GM23338 (cell line): Measurements from ENCODE around the gene SEC22B. TPM values are rescaled to one million over a fixed set of nuclear protein-coding genes. Genes with fewer than 3 reads are reported as not detected.
"Not testable (repeated sequence)": the region's sequence is repeated elsewhere in the genome, so short reads cannot be mapped to it uniquely, and the experiment has no call there.

Experiments used
- ATAC-seq: fragments of 200-7000 bp; cut with Tn5 transposase; 3 replicates; pipeline ENCODE4 v1.9.1; 2020
- DNase-seq: peaks from one replicate; pipeline ENCODE4 v3.0.0-alpha.2; 2015; ENCODE audit warnings: low spot score
- H2AFZ ChIP-seq: fragments of 200-600 bp; sonication (generic); 2 replicates; pipeline ENCODE4 v1.8.0; 2016; ENCODE audit warnings: antibody characterized with exemption, mild to moderate bottlenecking, moderate library complexity
- H3F3A ChIP-seq: fragments of 200-600 bp; sonication (generic); replicated peaks from 2 replicates; pipeline ENCODE4 v1.8.0; 2017; ENCODE audit warnings: antibody characterized with exemption, mixed run types, low read depth
- H3K27ac ChIP-seq: fragments of 200-600 bp; sonication (generic); 2 replicates; pipeline ENCODE4 v1.6.1; 2016; ENCODE audit warnings: low read depth
- H3K27me3 ChIP-seq: fragments of 200-600 bp; sonication (generic); 2 replicates; pipeline ENCODE4 v1.8.0; 2016; ENCODE audit warnings: mild to moderate bottlenecking, mixed run types, moderate library complexity; ENCODE audit not compliant: insufficient read depth
- H3K36me3 ChIP-seq: fragments of 200-600 bp; sonication (generic); 2 replicates; pipeline ENCODE4 v1.8.0; 2016; ENCODE audit warnings: mild to moderate bottlenecking; ENCODE audit not compliant: insufficient read depth
- H3K4me1 ChIP-seq: fragments of 200-600 bp; sonication (generic); 2 replicates; pipeline ENCODE4 v1.8.0; 2016; ENCODE audit warnings: mild to moderate bottlenecking, moderate library complexity; ENCODE audit not compliant: insufficient read depth
- H3K4me2 ChIP-seq: fragments of 200-600 bp; sonication (generic); 2 replicates; pipeline ENCODE4 v1.7.1; 2017; ENCODE audit warnings: mixed run types
- H3K4me3 ChIP-seq: fragments of 200-600 bp; sonication (generic); 2 replicates; pipeline ENCODE4 v1.6.1; 2016; ENCODE audit warnings: mixed run types
- H3K79me2 ChIP-seq: fragments of 200-600 bp; sonication (generic); replicated peaks from 2 replicates; pipeline ENCODE4 v1.8.0; 2017; ENCODE audit warnings: mild to moderate bottlenecking; ENCODE audit not compliant: insufficient read depth
- H3K9me2 ChIP-seq: fragments of 200-600 bp; sonication (generic); 2 replicates; pipeline ENCODE4 v1.8.0; 2017; ENCODE audit not compliant: insufficient read depth
- H4K20me1 ChIP-seq: fragments of 200-600 bp; sonication (generic); replicated peaks from 2 replicates; pipeline ENCODE4 v1.8.0; 2017; ENCODE audit warnings: mild to moderate bottlenecking; ENCODE audit not compliant: insufficient read depth
- H3K27ac Mint-ChIP-seq: 2 replicates; pipeline ENCODE4 v1.8.0; 2020; ENCODE audit warnings: inconsistent platforms, mild to moderate bottlenecking, moderate library complexity, mixed read lengths
- H3K27me3 Mint-ChIP-seq: 3 replicates; pipeline ENCODE4 v1.8.0; 2022; ENCODE audit warnings: low read depth, mild to moderate bottlenecking, moderate library complexity, mixed read lengths, inconsistent platforms; ENCODE audit not compliant: insufficient read depth, poor library complexity
- H3K36me3 Mint-ChIP-seq: 3 replicates; pipeline ENCODE4 v1.8.0; 2021; ENCODE audit warnings: low read depth, mild to moderate bottlenecking, inconsistent platforms, moderate library complexity, mixed read lengths
- H3K4me1 Mint-ChIP-seq: 3 replicates; pipeline ENCODE4 v1.8.0; 2020; ENCODE audit warnings: mild to moderate bottlenecking, inconsistent platforms, mixed read lengths
- H3K4me3 Mint-ChIP-seq: 3 replicates; pipeline ENCODE4 v1.8.0; 2021; ENCODE audit warnings: moderate library complexity, mild to moderate bottlenecking, inconsistent platforms, mixed read lengths
- H3K9me3 Mint-ChIP-seq: 3 replicates; pipeline ENCODE4 v1.8.0; 2020; ENCODE audit warnings: moderate library complexity, mild to moderate bottlenecking, inconsistent platforms, mixed read lengths
- CTCF ChIP-seq, 2 experiments: fragments of 200-600 bp in 1 of 2; sonication (generic) in 1 of 2; conservative IDR thresholded peaks; 2 replicates each; pipeline versions ENCODE4 v1.5.1 to v1.6.1; 2016 to 2017; ENCODE audit warnings: antibody characterized with exemption in 2 of 2, low read depth in 2 of 2, mild to moderate bottlenecking in 2 of 2, moderate library complexity in 1 of 2
- polyA plus RNA-seq: library from polyadenylated mRNA; unstranded; fragments of >200 nt; fragmentation: Nextera tagmentation; extraction: Ambion mirVana; gene quantifications from 2 replicates; pipeline ENCODE4 v1.2.1, GENCODE V29; 2016
- total RNA-seq: library from RNA; depleted of rRNA; stranded (reverse); fragments of >200 nt; shearing (Covaris generic); gene quantifications from 2 replicates; pipeline ENCODE4 v1.2.3, GENCODE V29; 2014

SEC22B gene
- total and polyA plus RNA-seq, 2 experiments from 2014 or later: 14.2 to 17.6 TPM

GRCh38 chr1:120149420-120150059 lies 26.8 kb downstream of the SEC22B start:
- H3K4me1 ChIP-seq, H3K27ac ChIP-seq, H3K36me3 ChIP-seq, H3K27ac Mint-ChIP-seq, H3K9me3 Mint-ChIP-seq, H3K27me3 ChIP-seq, H3K4me2 ChIP-seq, H2AFZ ChIP-seq, H3K4me3 ChIP-seq, H3K79me2 ChIP-seq, H3K4me3 Mint-ChIP-seq, DNase-seq, H3F3A ChIP-seq, H3K36me3 Mint-ChIP-seq, ATAC-seq, H3K27me3 Mint-ChIP-seq, H4K20me1 ChIP-seq, H3K9me2 ChIP-seq, H3K4me1 Mint-ChIP-seq: not testable (repeated sequence)

- not testable (repeated sequence) for ATAC-seq, H3K27me3 ChIP-seq, H3K4me1 ChIP-seq, H3K4me3 ChIP-seq, H3F3A ChIP-seq, H3K9me3 Mint-ChIP-seq, H3K27ac Mint-ChIP-seq, H4K20me1 ChIP-seq, H3K36me3 ChIP-seq, H3K4me2 ChIP-seq, H3K9me2 ChIP-seq, H3K79me2 ChIP-seq, H3K27ac ChIP-seq, H3K4me3 Mint-ChIP-seq, H2AFZ ChIP-seq, H3K27me3 Mint-ChIP-seq, H3K36me3 Mint-ChIP-seq, H3K4me1 Mint-ChIP-seq
- peak; percentile 2 for DNase-seq
- TF ChIP-seq CTCF (conservative IDR thresholded peaks at IDR 0.05; ENCODE audit: low read depth in 2 of 2): 0 out of 4 replicates have a peak, but pooled peaks of 1 of the 2 experiments have one; percentile 11
Measured at GRCh38 chr1:120145806-120146205, 30.5 kb downstream of the SEC22B start.

GRCh38 chr1:120144626-120145025 lies 31.7 kb downstream of the SEC22B start:
- H3K4me3 ChIP-seq, H3F3A ChIP-seq, H3K4me1 ChIP-seq, H3K79me2 ChIP-seq, H3K9me3 Mint-ChIP-seq, H3K4me1 Mint-ChIP-seq, H3K36me3 Mint-ChIP-seq, H2AFZ ChIP-seq, H3K27ac Mint-ChIP-seq, H3K27me3 Mint-ChIP-seq, ATAC-seq, H3K36me3 ChIP-seq, H3K4me3 Mint-ChIP-seq, H3K4me2 ChIP-seq, DNase-seq, H3K27me3 ChIP-seq, H3K9me2 ChIP-seq, H4K20me1 ChIP-seq, H3K27ac ChIP-seq: not testable (repeated sequence)

DNA sequence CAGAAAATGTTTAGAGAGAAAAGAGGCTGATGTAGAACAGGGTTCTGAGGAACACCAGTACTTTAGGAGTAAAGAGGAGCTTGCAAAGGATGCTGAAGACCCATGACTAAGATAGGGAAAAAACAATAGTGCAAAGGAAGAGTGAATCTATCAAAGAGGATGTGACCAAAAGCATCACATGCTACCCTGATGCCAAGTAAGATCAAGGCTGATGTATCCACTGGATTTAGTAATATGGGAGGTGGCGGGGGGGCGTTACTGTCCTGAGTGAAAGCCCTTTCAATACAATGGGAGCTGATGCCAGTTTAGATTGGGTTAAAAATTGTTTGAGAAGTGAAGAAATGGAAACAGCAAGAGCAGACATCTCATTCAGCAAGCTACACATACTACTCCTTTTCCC lies 32.2 kb downstream of the SEC22B start:
- H3K9me2 ChIP-seq, H3K36me3 Mint-ChIP-seq, ATAC-seq, H4K20me1 ChIP-seq, H3K9me3 Mint-ChIP-seq, H3K27me3 ChIP-seq, H3K27ac ChIP-seq, H3K4me3 ChIP-seq, H3K4me1 Mint-ChIP-seq, H3K36me3 ChIP-seq, H3K4me2 ChIP-seq, H3K27me3 Mint-ChIP-seq, H3F3A ChIP-seq, H2AFZ ChIP-seq, H3K4me3 Mint-ChIP-seq, DNase-seq, H3K4me1 ChIP-seq, H3K27ac Mint-ChIP-seq, H3K79me2 ChIP-seq: not testable (repeated sequence)

DNA sequence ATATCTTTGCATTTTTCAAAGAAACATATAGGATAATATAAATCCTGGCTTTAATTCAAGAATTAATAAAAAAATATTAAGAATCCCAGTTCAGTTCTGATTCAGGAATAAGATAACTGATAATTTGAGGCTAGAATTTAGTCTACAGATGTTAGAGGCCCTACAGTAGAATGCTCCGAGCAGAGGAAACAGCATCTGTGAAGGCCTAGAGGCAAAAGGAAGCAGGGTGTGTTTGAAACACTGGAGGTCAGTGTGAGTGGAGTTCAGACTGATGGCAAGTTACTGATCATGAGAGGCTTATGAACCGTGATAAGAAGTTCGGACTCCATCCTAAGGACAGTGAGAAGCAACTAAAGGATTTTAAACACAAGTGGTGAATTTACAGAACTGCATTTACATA lies 33.0 kb downstream of the SEC22B start:
- not testable (repeated sequence) for H3K27ac ChIP-seq, H3K27me3 ChIP-seq, H3K4me1 Mint-ChIP-seq, H3K9me3 Mint-ChIP-seq, H3F3A ChIP-seq, ATAC-seq, H3K4me2 ChIP-seq, H3K4me3 ChIP-seq, H3K27ac Mint-ChIP-seq, H3K4me3 Mint-ChIP-seq, H3K4me1 ChIP-seq, H3K9me2 ChIP-seq, H4K20me1 ChIP-seq, H3K36me3 ChIP-seq, H3K79me2 ChIP-seq, H3K36me3 Mint-ChIP-seq, H3K27me3 Mint-ChIP-seq, DNase-seq, H2AFZ ChIP-seq

DNA sequence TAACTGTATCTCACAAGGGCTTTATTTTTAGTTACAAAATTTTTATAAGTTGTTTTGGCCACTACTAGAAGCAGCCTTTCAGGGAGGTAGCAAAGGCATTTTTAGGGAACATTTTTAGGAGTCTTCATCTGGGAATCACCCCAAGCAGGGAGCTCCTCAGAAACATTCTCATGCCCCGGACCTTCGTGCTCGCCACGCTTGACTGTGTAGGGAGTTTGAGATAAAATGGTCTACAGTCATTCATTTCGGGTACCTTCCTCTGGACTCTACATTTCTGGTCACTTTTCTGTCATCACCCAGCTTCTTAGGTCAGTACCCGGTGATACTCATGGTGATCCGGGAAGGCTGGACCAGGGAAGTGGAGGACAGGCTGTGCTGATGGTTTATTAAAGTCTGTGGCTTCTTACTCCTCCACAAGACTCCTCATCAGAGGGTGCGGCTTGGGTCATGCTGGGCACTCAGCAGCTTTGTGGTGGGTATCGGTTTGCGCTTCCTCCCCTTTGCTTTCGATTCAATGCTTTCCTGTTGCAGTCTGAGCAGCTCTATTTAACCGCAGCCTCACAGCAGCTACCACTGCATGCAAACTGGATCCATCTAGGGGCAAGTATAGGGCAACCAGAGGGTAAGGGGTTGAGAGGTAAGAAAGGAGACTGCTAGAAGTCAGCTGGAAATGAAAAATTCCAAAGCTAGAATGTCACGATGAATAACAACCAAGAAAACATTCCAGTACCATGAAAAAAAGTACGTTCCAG lies 33.6 kb downstream of the SEC22B start:
- not testable (repeated sequence) for H3K27ac Mint-ChIP-seq, H3K36me3 Mint-ChIP-seq, H3K4me1 Mint-ChIP-seq, H3K4me2 ChIP-seq, H3K27ac ChIP-seq, H3K4me1 ChIP-seq, H3K4me3 Mint-ChIP-seq, H4K20me1 ChIP-seq, H2AFZ ChIP-seq, H3K9me3 Mint-ChIP-seq, H3K4me3 ChIP-seq, H3K27me3 ChIP-seq, H3K9me2 ChIP-seq, H3F3A ChIP-seq, H3K79me2 ChIP-seq, H3K36me3 ChIP-seq, H3K27me3 Mint-ChIP-seq
- DNase-seq: peak; percentile 2
- peak; percentile 81 for ATAC-seq
